ENCODE results near the gene C9orf153.

GRCh38 chr9:86248746-86249145 lies 10.7 kb downstream of the C9orf153 start:
- TF ChIP-seq, protein P1, sequence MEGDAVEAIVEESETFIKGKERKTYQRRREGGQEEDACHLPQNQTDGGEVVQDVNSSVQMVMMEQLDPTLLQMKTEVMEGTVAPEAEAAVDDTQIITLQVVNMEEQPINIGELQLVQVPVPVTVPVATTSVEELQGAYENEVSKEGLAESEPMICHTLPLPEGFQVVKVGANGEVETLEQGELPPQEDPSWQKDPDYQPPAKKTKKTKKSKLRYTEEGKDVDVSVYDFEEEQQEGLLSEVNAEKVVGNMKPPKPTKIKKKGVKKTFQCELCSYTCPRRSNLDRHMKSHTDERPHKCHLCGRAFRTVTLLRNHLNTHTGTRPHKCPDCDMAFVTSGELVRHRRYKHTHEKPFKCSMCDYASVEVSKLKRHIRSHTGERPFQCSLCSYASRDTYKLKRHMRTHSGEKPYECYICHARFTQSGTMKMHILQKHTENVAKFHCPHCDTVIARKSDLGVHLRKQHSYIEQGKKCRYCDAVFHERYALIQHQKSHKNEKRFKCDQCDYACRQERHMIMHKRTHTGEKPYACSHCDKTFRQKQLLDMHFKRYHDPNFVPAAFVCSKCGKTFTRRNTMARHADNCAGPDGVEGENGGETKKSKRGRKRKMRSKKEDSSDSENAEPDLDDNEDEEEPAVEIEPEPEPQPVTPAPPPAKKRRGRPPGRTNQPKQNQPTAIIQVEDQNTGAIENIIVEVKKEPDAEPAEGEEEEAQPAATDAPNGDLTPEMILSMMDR (IDR thresholded peaks at IDR 0.05; ENCODE audit: low read length), result no peak
- TF ChIP-seq EZH2 (IDR thresholded peaks at IDR 0.05; ENCODE audit: borderline replicate concordance, low read length), result no peak
